Neural progenitor cell (in vitro differentiated cells): Measurements from ENCODE around the gene RNASE7.

Source experiments
- CTCF ChIP-seq: fragments of 200-600 bp; sonication (generic); IDR thresholded peaks from 2 replicates; pipeline ENCODE4 v1.5.1; 2017; ENCODE audit warnings: antibody characterized with exemption, mild to moderate bottlenecking
- EZH2 ChIP-seq: fragments of 200-600 bp; sonication (generic); IDR thresholded peaks from 2 replicates; pipeline ENCODE4 v1.6.1; 2017; ENCODE audit warnings: antibody characterized with exemption, mild to moderate bottlenecking, moderate library complexity
- EZH2phosphoT487 ChIP-seq: fragments of 200-600 bp; sonication (generic); IDR thresholded peaks from 2 replicates; pipeline ENCODE4 v1.6.1; 2017; ENCODE audit warnings: antibody characterized with exemption

DNA sequence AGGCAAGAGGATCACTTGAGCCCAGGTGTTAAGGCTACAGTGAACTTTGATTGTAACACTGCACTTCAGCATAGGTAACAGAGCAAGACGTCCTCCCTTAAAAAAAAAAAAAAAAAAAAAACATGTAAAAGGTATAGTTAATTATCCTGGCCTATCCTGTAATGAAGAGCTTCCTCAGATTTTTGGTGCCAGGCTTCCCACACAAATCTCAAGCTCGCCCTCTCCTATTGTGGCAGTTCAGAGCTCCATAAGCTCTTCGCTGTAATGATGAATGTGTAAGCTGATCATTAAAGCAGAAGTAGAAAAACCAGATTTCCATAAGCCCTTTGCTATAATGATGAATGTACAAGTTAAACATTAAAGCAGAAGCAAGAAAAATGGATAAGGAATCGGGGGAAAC is 45.0 kb upstream of the RNASE7 start:
- TF ChIP-seq CTCF (no peak), EZH2 (no peak), EZH2phosphoT487 (no peak)
